Activated CD8-positive, alpha-beta memory T cell treated with anti-CD3 and anti-CD28 coated beads, Interleukin-2, amount 50 U/mL, for 24 hours (primary cell): ENCODE results near the gene YDJC.
"Not testable (repeated sequence)": the region's sequence is repeated elsewhere in the genome, so short reads cannot be mapped to it uniquely, and the experiment has no call there.

Experiments used
- DNase-seq: peaks from one replicate; pipeline ENCODE4 v3.0.0-alpha.2; 2020; ENCODE audit errors: extremely low read depth

Gene YDJC

DNA sequence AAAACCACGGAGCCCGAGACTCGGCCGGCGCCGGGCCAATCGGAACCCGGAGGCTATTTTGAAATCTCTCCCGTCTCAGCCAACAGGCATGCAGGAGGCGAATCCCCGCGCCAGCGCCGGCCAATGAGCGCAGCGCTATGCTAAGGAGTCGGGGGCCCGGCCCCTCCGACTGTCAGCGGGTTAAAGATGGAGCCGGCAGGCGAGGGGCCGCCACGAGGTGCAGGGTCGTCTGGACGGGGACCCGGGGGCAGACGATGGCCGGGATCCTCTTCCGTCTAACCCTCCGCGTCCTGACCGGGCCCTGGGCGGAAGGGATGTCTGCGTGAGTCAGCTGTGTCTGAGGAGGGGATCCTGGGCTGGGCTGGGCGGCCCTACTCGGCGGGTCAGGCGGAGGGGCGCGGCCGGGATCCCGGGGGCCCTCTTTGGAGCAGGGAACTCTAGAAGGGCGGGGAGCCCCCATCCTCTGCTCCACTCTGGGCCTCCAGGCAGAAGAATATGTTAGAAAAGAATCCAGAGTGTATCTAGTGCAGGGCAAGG lies 22.3 kb upstream of the YDJC start:
- peak; percentile 69 for DNase-seq

DNA sequence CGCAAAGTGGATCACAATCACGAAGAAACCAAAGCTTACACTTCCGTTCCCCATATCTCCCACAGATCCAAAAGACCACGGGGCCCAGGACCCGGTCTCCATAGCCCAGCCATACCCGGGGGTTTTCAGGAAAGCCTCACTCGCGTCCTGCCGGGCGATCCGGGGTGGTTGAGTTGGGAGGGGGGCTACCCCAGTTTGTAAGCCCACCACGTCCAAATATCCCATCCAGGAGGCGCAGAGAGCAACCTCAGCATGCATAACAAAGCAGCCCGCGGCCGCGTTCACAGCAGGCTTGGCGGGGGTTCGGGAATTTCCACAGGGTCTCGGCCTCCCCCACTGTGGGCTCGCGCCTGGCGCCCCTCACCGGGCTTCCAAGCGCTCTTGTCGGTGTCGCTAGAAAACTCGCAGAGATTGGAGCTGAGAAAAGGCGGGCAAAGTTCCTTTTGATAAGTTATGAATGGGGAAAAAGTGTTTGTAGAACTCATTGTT lies 21.7 kb upstream of the YDJC start:
- DNase-seq, result no peak

DNA sequence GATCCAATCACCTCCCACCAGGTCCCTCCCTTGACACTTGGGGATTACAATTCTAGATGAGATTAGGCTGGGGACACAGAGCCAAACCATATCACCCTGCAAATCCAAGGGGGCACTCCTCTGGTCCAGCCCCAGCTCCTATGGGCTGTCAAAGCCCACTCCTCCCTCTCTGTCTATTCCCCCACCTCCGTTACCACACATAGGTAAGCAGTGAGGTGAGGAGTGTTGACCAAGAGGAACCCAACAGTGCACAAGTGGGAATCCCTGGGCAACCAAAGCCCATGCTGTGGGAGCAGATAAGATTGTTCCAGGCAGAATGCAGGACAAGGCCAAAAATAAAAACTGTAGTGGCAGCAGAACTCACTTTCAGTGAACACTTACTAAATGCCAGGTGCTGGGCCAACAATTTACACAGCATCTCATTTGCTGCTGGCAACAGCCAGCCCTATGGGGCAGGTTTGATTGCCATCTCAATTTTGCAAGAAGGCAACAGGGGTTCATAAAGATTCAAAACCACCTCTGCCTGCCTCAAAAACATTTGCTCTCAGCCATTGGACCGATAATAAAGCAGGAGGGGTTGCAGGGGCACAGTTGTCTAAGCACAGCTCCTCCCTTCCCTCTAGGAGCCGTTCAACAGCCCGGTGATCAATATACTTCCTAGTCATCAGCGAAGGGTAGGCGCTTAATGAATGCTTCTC lies 21.1 kb upstream of the YDJC start:
- DNase-seq, result no peak

DNA sequence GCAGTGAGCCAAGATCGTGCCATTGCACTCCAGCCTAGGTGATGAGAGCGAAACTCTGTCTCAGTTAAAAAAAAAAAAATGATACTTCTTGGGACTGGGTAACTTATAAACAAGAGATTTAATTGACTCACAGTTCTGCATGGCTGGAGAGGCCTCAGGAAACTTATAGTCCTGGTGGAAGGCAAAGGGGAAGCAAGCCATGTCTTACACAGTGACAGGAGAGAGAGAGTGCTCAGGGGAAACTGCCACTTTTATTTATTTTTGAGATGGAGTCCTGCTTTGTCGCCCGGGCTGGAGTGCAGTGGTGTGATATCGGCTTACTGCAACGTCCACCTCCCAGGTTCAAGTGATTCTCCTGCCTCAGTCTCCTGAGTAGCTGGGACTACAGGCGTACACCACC lies 20.5 kb upstream of the YDJC start:
- DNase-seq, result no peak

DNA sequence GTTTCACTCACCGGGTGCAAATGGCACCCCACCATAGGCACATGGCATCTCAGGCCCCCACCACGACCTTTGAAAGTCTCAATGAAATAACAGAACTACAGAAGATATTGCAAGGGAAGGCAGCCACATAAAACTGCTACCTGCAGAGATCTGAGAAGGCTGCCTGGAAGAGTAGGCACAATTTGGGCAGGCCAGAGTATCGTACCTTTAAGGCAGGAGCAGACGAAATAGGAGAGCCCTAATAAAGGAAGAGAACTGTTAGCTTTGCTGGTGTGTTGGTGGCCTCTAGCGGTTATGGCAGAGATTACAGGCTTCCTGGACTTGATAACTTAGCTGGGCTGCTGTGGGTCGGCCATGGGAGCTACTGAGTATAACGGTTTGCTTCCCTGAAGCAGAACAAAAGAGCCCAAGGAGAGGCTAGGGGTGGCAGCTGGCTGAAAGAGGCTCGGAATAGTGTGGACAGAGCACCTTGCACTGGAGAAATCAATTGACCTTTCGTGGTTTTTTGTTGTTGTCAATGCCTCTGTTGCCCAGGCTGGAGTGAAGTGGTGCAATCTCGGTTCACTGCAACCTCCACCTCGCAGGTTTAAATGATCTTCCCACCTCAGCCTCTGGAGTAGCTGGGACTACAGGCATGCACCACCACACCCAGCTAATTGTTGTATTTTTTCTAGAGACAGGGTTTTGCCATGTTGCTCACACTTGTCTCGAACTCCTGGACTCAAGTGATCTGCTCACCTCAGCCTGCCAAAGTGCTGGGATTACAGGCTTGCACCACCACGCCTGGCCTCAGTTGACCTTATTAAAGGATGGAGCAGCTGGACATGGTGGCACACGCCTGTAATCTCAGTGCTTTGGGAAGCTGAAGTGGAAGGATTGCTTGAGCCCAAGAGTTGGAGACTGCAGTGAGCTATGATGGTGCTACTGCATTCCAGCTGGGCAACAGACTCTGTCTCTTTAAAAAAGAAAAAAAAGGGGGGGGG lies 17.1 kb upstream of the YDJC start:
- no peak for DNase-seq

DNA sequence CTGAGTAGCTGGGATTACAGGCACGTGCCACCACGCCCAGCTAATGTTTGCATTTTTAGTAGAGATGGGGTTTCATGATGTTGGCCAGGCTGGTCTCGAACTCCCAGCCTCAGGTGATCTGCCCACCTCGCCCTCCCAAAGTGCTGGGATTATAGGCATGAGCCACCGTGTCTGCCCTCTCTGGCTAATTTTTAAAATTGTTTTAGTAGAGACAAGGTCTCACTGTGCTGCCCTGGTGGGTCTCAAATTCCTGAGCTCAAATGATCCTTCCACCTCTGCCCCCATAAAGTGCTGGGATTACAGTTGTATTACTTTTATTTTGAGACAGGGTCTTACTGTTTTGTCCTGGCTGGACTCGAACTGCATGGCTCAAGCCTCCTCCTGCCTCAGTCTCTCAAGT lies 15.7 kb upstream of the YDJC start:
- DNase-seq, result not testable (repeated sequence)

DNA sequence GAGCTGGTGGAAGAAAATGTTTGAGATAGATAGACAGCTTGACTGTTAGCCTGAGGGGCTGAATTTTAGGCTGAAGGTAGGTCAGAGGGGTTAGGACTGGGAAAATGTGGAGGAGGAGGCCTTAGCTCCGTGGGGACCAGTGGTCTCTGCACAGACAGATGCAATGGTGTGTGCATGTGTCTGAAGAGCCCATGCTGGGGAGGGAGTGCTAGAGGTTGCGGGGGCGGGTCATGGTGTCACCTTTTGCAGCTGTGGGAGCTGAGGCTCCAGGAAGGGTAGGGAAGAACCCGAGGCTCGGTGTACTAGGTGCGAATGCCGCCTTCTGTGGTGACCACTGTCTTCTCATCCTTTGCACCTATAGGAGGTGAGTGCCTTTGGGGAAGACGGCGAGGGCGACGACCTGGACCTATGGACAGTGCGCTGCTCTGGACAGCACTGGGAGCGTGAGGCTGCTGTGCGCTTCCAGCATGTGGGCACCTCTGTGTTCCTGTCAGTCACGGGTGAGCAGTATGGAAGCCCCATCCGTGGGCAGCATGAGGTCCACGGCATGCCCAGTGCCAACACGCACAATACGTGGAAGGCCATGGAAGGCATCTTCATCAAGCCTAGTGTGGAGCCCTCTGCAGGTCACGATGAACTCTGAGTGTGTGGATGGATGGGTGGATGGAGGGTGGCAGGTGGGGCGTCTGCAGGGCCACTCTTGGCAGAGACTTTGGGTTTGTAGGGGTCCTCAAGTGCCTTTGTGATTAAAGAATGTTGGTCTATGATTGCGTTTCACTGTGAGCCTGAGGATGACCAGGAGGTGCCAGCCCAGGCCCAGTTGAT lies 13.9 kb upstream of the YDJC start:
- no peak for DNase-seq

DNA sequence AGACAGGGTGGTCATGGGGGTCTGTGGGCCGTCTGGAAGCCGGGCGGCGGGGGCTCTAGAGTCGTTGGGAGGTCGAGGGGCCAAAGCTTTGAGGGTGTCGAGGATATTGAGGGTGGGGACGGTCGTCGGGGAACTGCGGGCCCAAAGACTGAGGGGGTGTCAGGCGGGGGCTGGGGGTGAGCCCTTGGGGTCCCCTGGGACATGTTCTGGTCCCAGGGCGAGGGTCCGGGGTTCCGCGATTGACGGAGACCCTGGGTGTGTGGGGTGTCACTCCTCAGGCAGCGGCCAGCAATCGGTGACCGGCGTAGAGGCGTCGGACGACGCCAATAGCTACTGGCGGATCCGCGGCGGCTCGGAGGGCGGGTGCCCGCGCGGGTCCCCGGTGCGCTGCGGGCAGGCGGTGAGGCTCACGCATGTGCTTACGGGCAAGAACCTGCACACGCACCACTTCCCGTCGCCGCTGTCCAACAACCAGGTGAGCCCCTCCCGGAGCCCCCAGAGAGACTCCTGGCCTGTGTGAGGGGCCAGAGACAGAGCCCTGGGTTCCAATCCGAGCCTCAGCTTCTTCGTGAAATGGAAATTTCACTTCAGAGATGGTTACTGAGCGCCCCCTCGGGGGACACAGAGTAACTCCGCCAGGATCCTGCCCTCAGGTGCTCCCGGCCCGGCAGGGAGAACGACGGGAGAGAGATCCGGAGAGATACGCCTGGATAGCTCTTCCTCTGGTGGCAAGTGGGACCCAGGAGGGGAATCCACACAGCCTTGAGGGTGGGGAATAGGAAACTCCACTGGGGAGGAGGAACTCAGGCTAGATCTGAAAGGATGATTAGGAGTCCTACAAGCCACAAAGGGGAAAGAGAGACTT lies 13.0 kb upstream of the YDJC start:
- no peak for DNase-seq

DNA sequence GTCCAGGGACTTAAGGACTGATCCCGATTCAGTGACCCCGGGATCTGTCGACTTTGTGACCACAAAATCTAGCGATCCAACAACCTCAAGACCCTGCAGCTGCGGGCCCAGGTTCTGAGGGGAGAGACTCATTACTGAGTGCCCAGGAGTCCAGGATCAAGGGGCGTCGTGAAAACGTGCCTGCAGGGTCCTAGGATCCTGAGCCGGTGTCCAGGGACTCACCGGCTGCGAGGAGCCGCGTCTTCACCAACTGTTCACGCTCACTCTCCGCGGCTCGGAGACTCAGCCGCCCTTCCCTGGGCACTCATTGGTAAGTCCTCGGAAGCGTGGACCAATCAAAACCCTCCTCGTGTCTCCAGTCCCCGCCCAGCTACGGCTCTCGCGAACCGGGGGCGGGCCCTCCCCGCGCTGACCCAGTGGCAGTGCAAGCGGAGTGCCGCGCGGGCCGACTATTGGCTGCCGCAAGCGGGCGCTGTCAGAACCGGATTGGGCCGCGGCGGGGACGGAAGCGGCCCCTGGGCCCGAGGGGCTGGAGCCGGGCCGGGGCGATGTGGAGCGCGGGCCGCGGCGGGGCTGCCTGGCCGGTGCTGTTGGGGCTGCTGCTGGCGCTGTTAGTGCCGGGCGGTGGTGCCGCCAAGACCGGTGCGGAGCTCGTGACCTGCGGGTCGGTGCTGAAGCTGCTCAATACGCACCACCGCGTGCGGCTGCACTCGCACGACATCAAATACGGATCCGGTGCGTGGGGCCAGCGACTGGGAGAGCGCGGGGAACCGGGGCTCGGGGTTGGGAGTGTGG lies 12.2 kb upstream of the YDJC start, which contains the start of gene SDF2L1:
TSS of gene SDF2L1 (plus strand) at position 514 of the 795 bp plus-strand sequence. CDS start at position 549, 35 bp downstream.
- DNase-seq, result peak; percentile 93

DNA sequence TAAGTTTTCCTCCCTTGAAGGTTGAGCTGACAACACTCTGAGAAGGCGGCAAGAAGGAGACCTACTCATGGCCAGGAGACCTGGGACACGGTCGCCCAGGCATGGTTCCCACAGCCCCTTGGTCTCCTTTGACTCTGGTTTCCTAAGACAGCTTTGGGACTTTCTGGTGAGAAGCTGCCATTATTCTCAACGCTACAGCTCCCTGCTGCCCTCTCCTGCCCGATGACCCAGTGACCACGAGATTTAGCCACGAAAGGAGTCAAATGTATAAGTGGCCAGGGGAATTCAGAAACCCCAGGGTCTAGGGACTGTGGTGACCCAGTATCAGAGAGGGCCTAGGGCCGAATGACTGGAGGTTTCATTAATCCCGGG lies 11.6 kb upstream of the YDJC start:
- no peak for DNase-seq

DNA sequence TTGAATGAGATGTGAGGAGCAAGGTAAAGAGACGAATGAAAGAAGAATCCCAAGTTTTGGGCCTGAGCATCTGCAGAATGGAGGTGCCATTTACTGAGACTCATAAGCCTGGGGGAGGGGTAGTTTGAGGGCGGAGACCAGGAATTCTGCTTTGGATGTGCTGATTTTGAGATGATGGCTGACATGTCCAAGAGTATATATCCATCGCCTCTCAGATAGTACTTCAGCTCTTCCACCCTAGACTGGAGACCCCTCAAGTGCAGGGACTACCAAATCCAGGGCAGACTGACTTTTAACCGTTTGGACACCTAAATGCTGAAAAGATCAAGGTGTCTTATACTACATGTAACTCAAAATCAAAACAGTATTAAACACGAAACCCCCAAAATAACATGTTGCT lies 11.0 kb upstream of the YDJC start:
- DNase-seq, result no peak

DNA sequence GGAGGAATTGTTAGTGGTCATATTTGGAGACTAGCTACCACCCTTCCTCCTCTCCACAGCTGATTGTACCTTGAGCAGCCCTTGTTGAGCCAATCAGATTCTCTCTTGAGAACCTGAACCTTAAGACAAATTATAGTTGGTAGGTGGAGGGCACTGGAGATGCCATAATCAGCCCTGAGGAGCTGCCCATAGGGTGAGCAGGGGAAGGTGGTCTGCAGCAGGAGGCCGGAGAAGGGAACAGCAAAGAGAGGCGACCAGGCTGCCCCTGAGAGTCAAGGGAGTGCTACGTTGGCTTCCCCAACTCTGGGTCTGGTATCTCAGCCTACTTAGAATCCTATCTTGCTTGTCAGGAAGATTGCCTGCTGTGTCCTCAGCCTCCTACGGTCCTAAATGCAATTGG lies 9.5 kb upstream of the YDJC start:
- DNase-seq, result no peak

DNA sequence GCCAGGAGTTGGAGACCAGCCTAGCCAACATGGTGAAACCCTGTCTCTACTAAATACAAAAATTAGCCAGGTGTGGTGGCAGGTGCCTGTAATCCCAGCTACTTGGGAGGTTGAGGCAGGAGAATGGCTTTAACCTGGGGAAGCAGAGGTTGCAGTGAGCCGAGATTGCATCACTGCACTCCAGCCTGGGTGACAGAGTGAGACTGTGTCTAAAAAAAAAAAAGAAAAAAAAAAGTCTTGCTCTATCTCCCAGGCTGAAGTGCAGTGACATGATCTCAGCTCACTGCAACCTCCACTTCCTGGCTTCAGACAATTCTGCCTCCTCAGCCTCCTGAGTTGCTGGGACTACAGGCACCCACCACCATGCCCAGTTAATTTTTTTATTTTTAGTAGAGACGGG lies 7.6 kb upstream of the YDJC start:
- not testable (repeated sequence) for DNase-seq

DNA sequence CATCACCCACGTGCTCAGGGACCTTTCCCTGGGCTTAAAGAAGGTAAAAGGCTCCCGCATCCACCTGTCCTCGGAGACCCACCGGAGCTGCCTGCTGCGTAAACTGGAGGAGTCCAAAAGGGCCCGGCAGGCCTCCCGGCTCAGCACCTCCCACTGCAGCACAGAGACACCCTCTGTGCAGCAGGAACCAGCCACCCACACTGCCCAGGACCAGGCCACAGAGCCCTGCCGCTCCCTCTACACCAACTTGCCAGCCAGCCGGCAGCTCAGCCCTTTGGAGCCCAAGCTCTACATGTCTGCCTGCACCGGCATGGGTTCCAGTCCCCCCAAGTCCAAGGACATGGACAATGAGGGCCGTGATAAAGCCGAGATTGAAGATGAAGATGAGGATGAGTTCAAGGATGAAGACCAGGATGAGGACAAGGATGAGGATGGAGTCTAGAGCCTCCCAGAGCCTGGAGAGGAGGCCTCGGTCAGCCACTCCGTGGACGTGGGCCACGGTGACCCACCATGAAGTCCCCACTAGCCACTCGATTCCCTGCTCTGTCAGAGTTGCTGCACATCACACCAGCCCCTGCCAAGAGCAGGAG lies 6.9 kb upstream of the YDJC start:
- no peak for DNase-seq

DNA sequence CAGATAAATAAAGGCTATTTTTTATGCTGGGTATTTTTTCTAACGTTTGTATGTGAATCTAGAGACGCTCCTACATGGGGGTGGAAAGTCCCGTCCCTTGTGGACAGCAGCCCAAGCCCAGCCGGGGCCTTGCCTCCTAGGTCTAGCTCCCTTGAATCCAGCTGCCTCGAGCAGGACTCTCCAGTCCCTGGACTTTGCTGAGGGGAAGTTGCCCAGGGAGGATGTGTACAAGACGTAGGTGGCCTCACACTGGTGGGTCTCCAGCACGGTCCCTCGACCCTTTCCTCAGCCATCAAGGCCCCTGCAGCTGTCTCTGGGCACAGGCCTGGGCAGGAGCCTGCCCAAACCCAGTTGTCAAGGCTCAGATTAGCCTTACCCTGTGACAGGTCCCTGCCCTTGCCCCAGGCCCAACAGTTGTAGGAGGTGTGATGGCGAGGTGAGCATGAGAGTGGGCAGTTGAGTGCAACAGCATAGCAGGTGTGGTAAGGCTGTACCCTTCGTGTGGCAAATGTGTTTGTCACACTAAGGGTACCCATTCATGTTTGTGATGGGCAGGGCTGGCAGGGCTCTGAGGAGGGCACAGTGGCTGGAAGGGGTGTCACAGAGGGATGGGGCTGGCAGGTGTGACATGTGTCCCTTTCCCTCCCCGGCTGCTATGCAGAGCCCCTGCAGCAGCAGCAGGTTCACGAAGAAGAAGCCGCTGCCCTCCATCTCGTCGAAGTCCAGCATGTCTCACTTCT lies 6.1 kb upstream of the YDJC start:
- DNase-seq, result no peak

DNA sequence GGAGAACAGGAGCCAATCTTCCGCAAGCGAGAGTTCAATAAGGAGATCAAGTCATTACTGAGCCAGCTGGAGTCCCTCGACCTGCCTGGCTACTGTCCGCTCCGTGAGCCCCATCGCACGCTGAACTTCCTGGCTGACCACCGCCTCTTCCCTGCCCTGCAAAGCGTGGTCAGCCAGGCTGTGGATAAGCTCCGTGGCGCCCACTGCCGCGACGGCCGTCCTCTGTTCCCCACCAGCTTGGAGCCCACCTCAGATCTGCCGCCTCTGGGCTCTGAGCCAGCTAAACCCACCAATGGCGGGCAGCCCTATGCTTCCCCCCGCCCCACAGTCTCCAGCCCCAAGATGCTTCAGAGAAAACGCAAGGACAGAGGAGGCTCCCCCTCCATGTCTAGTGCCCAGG lies 5.0 kb upstream of the YDJC start:
- no peak for DNase-seq

DNA sequence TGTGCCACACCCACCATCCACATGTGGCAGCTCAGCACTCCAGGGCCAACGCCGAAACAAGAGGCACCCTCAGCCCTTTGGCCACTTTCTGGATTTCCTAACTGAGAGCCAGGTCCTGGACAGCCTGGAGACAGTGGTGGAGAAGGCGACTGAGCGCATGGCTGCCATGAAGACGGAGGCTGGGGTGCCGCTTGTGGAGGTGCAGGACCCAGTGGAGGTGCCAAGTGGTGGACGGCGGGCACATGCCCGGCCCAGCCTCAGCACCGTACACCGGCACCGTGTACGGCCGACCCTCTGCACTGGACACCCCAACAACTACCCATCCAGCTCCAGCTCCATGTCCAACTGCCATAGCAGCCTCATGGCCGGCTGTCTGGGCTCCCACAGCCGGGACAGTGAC lies 4.3 kb upstream of the YDJC start:
- no peak for DNase-seq

DNA sequence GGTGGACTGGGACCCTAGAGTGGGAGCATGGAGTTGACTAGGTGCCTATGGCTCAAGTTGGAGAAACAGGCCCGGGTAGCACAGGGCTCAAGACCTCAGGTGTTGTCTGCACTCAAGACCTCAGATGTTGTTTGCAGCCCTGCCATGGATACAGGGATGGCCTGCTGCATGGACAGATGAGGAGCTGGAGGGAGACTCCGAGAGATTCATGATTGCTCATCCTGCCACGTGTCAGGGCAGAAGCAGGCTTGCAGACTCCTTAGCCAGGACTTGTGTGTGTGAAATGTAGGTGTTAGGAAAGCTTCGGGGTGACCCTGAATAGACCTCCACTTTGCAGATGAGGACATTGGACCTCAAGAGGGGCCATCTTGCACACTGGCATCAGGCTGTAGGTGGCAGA lies 3.7 kb upstream of the YDJC start:
- DNase-seq, result no peak

DNA sequence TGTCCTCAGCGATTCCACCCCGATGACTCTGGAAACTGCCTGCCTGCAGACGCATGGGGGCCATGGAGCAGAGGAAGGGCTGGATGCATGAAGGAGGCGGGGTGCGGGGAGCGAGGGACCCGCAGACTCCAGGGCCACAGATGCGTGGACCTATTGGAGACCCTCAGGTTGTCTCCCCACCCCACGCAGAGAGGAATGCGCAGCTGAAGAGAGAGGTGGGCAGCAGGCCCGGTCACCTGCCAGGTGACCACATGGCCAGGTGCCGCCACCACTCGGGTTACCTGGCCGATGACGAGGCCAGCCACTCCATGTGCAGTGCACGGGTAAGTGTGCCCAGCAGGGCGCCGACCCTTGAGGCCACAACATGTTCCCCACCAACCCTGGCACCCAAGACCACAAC lies 3.1 kb upstream of the YDJC start:
- no peak for DNase-seq
